OCI-LY3 (cell line): ENCODE results near the gene SYCP2L.

Source experiments
- EZH2phosphoT487 ChIP-seq: fragments of 200-600 bp; shearing (Covaris generic); IDR thresholded peaks from 2 replicates; pipeline ENCODE4 v1.6.1; 2018; ENCODE audit warnings: antibody characterized with exemption, mixed run types, low read depth
- TF ChIP-seq, protein P1 (sequence below): fragments of 200-600, 300-600 bp; sonication (generic); IDR thresholded peaks from 2 replicates; pipeline ENCODE4 v1.5.1; 2014; ENCODE audit warnings: antibody characterized with exemption, low read length, low read depth

DNA sequence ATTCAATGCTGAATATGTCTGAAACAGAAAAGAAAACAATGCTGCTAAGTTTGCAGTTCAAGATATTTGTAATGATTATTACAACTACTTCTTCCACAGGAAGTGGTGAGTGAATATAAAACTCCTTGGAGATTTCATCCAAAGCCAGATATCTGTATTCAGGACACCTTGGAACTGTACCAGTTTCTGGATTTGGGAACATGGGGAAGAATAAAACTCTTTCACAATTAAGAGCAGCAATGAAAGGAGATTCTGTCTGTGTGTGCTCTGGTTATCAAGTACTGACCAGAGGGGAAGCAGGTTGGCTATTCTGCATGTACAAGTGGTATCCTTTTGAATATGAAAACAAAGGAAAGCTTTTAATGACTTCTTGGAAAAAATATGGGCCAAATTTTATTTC is 136.2 kb downstream of the SYCP2L start:
- TF ChIP-seq, protein P1, sequence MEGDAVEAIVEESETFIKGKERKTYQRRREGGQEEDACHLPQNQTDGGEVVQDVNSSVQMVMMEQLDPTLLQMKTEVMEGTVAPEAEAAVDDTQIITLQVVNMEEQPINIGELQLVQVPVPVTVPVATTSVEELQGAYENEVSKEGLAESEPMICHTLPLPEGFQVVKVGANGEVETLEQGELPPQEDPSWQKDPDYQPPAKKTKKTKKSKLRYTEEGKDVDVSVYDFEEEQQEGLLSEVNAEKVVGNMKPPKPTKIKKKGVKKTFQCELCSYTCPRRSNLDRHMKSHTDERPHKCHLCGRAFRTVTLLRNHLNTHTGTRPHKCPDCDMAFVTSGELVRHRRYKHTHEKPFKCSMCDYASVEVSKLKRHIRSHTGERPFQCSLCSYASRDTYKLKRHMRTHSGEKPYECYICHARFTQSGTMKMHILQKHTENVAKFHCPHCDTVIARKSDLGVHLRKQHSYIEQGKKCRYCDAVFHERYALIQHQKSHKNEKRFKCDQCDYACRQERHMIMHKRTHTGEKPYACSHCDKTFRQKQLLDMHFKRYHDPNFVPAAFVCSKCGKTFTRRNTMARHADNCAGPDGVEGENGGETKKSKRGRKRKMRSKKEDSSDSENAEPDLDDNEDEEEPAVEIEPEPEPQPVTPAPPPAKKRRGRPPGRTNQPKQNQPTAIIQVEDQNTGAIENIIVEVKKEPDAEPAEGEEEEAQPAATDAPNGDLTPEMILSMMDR: no peak
- no peak for TF ChIP-seq EZH2phosphoT487
